ENCODE results near the gene GRIN1.
"Not testable (repeated sequence)": the region's sequence is repeated elsewhere in the genome, so short reads cannot be mapped to it uniquely, and the experiment has no call there.

GRIN1 gene

DNA sequence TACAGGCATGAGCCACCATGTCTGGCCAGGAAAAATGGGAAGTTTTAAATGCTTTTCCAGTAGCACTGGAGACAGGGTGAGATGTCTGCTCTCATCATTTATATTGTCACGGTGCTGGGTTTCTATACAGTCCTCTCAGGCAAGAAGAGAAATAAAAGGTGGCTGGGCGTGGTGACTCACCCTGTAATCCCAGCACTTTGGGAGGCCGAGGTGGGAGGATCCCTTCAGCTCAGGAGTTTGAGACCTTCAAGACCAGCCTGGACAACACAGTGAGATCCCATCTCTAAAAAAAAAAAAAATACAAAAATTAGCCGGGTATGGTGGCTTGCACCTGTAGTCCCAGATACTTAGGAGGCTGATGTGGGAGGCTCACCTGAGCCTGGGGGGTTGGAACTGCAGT is 4.8 kb upstream of the GRIN1 start:
- in situ Hi-C loops (cut with HindIII; ENCODE audit: low sequenced_read_pairs) = no loop called here
- DNase-seq (ENCODE audit: low read depth) = no peak
- H3K4me3 ChIP-seq (ENCODE audit: low read depth, low read length) = no peak overlapping the region
- TF ChIP-seq, protein P1, sequence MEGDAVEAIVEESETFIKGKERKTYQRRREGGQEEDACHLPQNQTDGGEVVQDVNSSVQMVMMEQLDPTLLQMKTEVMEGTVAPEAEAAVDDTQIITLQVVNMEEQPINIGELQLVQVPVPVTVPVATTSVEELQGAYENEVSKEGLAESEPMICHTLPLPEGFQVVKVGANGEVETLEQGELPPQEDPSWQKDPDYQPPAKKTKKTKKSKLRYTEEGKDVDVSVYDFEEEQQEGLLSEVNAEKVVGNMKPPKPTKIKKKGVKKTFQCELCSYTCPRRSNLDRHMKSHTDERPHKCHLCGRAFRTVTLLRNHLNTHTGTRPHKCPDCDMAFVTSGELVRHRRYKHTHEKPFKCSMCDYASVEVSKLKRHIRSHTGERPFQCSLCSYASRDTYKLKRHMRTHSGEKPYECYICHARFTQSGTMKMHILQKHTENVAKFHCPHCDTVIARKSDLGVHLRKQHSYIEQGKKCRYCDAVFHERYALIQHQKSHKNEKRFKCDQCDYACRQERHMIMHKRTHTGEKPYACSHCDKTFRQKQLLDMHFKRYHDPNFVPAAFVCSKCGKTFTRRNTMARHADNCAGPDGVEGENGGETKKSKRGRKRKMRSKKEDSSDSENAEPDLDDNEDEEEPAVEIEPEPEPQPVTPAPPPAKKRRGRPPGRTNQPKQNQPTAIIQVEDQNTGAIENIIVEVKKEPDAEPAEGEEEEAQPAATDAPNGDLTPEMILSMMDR (IDR thresholded peaks at IDR 0.05; ENCODE audit: low read depth, low read length, missing control alignments) = no peak

DNA sequence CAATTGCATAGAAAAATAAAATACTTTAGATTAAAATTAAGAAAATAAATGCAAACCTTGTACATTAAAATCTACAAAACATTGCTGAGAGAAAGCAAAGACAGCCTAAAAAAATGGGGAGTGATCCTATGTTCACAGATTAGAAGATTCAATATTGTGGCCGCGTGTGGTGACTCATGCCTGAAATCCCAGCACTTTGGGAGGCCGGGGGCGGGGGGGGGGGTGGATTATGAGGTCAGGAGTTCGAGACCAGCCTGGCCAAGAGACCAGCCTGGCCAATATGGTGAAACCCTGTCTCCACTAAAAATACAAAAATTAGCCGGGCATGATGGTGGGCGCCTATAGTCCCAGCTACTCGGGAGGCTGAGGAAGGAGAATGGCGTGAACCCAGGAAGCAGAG is 3.8 kb upstream of the GRIN1 start:
- in situ Hi-C loops (cut with HindIII; ENCODE audit: low sequenced_read_pairs); H3K4me3 ChIP-seq (ENCODE audit: low read depth, low read length); DNase-seq (ENCODE audit: low read depth): not testable (repeated sequence)

DNA sequence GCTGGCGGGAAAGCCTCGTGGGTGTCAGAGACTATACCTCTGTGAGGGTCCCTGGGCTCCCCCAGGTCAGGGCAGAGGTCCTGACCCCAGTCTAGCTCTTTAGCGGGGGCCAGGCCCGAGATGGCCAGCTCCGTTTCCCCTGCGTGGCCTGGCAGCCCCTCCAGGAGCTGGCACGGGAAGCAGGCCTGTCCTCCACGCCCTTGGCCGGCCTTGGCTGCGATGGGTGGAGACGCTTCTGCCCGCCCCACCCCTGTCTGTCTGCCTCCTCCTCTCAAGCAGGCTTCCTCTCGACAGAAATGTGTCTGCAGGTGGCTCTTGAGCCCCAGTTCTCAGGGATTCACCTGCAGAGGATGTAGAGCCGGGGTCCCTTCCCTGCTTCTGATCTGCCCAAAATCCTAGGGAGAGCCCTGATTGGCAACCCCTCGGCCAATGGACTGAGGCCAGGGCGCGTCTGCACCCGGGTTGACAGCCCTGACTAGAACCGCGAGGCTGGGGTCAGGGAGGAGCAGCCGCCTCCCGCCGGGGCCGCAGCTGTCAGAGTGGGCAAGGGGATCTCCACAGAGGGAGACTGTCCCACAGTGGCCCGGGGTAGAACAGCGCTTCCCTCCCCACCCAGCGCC is 2.6 kb upstream of the GRIN1 start:
- no peak overlapping the region for H3K4me3 ChIP-seq (ENCODE audit: low read depth, low read length)
- in situ Hi-C loops (cut with HindIII; ENCODE audit: low sequenced_read_pairs) = no loop called here
- TF ChIP-seq, protein P1 (IDR thresholded peaks at IDR 0.05; ENCODE audit: low read depth, low read length, missing control alignments) = no peak
- no peak for DNase-seq (ENCODE audit: low read depth)

DNA sequence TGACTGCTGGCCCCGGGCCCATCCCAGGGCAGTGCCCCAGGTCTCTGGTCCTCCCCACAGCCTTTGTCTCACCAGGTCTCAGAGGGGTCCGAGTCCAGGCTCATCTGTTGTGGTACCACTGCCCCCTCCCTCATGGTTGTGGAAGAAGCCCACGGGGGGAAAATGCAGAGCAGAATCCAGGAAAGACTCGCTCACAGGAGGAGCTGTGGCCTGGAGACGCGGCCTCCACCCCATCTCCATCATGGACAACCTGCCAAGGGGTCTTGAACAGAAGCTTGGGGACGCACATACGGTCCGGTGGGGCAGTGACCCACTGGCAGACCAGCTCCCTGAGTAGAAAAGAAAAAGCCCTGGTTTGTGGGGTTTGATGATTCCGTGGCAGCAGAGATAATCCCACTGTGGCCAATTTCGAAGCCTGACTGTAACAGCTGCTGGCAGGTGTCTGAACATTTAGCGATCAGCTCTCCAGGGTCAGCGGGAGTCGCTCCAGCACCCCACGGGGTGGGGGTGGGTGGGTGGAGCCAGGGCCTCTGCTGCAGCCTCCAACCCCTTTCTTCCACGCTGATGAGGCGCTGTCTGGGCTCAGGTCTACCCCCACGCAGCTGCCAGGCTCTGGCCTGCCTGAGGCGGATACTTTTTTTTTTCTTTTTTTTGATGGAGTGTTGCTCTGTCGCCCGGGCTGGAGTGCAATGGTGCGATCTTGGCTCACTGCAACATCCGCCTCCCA is 1.9 kb upstream of the GRIN1 start:
- TF ChIP-seq, protein P1 (IDR thresholded peaks at IDR 0.05; ENCODE audit: low read depth, low read length, missing control alignments) = no peak
- in situ Hi-C loops (cut with HindIII; ENCODE audit: low sequenced_read_pairs) = no loop called here

DNA sequence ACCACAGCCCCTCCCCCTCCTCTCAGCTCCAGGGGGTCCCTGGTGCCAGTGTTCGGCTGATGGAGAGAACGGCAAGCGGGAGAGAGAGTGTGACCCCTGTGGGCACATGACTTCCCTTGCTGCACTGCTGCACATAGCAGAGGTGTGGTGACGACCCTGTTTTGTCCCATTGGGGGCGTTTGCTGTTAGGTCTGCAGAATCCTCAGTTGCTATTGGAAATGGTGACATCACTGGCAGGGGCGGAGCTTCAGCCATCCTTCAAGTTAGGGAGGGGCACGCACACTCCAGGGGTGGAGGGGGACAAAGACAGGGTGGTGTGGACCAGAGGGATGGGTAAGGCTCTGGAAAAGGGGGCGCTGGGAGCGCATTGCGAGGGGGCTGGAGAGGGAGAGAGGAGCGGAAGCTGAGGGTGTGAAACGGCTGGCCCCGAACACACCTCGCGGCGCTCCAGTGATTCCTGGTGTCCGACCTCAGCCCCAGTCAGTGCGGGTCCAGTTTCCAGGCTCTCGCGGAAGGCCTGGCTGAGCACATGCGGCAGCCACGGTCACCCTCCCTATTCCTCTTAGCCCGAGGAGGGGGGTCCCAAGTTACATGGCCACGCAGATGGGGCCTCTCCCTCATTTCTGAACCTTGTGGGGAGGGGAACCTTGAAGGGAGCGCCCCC is 764 bp upstream of the GRIN1 start:
- TF ChIP-seq, protein P1 (IDR thresholded peaks at IDR 0.05; ENCODE audit: low read depth, low read length, missing control alignments) = no peak
- in situ Hi-C loops (cut with HindIII; ENCODE audit: low sequenced_read_pairs) = no loop called here

More for the DNA sequence above, 1.9 kb upstream of the GRIN1 start:
- DNase-seq (ENCODE audit: low read depth) = no peak
- no peak overlapping the region for H3K4me3 ChIP-seq (ENCODE audit: low read depth, low read length)

DNA sequence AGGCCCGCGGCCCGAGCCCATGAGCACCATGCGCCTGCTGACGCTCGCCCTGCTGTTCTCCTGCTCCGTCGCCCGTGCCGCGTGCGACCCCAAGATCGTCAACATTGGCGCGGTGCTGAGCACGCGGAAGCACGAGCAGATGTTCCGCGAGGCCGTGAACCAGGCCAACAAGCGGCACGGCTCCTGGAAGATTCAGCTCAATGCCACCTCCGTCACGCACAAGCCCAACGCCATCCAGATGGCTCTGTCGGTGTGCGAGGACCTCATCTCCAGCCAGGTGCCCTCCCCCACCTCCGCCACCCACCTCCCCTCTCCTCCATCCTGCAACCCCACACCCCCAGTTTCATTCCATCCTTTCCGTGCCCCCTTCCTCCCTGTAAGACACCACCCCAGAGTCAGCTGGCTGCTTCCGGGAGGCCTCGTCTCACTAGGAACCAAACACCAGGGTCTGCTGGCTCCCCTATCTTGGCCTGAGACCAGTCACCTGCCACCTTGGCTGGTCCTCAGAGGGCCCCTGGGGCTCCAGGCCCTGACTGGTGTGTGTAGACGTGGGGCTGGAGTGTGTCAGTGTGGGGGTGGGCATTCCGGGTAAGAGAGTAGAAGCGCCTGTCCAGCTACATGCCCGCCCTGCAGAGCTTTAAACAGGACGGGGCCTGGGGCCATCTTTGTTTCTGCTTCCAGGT is 655 bp downstream of the GRIN1 start:
- in situ Hi-C loops (cut with HindIII; ENCODE audit: low sequenced_read_pairs) = no loop called here
- TF ChIP-seq, protein P1 (IDR thresholded peaks at IDR 0.05; ENCODE audit: low read depth, low read length, missing control alignments) = no peak
- DNase-seq (ENCODE audit: low read depth) = no peak
- H3K4me3 ChIP-seq (ENCODE audit: low read depth, low read length) = no peak overlapping the region

More for the DNA sequence above, 764 bp upstream of the GRIN1 start:
- no peak overlapping the region for H3K4me3 ChIP-seq (ENCODE audit: low read depth, low read length)
- no peak for DNase-seq (ENCODE audit: low read depth)
